RWPE2 (cell line): ENCODE results near the gene AVP.

Experiments
- ATAC-seq: fragments of 200-7000 bp; cut with Tn5 transposase; 3 replicates; pipeline ENCODE4 v1.9.1; 2021; ENCODE audit warnings: low read depth
- DNase-seq: peaks from one replicate; pipeline ENCODE4 v3.0.0-alpha.2; 2020; ENCODE audit warnings: low spot score
- H3K27ac ChIP-seq: fragments of 450-650 bp; 2 replicates; pipeline ENCODE4 v1.5.1; 2017; ENCODE audit warnings: mild to moderate bottlenecking; ENCODE audit not compliant: poor library complexity, severe bottlenecking
- H3K27me3 ChIP-seq: fragments of 250-450 bp; sonication (Bioruptor Pico); 2 replicates; pipeline ENCODE4 v1.5.1; 2021; ENCODE audit warnings: mild to moderate bottlenecking, moderate library complexity; ENCODE audit not compliant: insufficient read depth, poor library complexity, severe bottlenecking
- H3K36me3 ChIP-seq: fragments of 250-450 bp; sonication (Bioruptor Pico); 2 replicates; pipeline ENCODE4 v1.5.1; 2020; ENCODE audit warnings: low read depth, mild to moderate bottlenecking, moderate library complexity
- H3K4me1 ChIP-seq: fragments of 250-450 bp; sonication (Bioruptor Pico); 2 replicates; pipeline ENCODE4 v1.5.1; 2021; ENCODE audit warnings: mild to moderate bottlenecking, moderate library complexity; ENCODE audit not compliant: insufficient read depth, poor library complexity, severe bottlenecking
- H3K4me3 ChIP-seq: fragments of 250-450 bp; sonication (Bioruptor Pico); 2 replicates; pipeline ENCODE4 v1.5.1; 2021; ENCODE audit warnings: mild to moderate bottlenecking, moderate library complexity; ENCODE audit not compliant: severe bottlenecking
- H3K9me3 ChIP-seq: fragments of 250-450 bp; sonication (Bioruptor Pico); 2 replicates; pipeline ENCODE4 v1.5.1; 2021; ENCODE audit warnings: mild to moderate bottlenecking, moderate library complexity; ENCODE audit not compliant: severe bottlenecking
- CTCF ChIP-seq: fragments of 450-650 bp; IDR thresholded peaks from one replicate; pipeline ENCODE4 v1.5.1; 2017; ENCODE audit warnings: mild to moderate bottlenecking, moderate library complexity; ENCODE audit not compliant: poor library complexity, severe bottlenecking

The AVP gene

GRCh38 chr20:3042625-3043024, 41.9 kb downstream of the AVP start:
- ATAC-seq (no peak), DNase-seq (no peak)
- no peaks in the 10 kb centered on the region for H3K27me3 ChIP-seq
- peak overlapping the region; percentile 57 for H3K27ac ChIP-seq
- peaks cover 7% of the 10 kb centered on the region for H3K36me3 ChIP-seq
- TF ChIP-seq CTCF: no peak
- H3K4me3 ChIP-seq: no peak overlapping the region
- no peaks in the 10 kb centered on the region for H3K9me3 ChIP-seq
- H3K4me1 ChIP-seq: no peaks in the 10 kb centered on the region

GRCh38 chr20:3041854-3042409, 42.6 kb downstream of the AVP start:
- Histone ChIP-seq H3K36me3 (peaks cover 5% of the 10 kb centered on the region), H3K4me3 (no peak overlapping the region), H3K27ac (peak overlapping the region; percentile 57), H3K4me1 (no peaks in the 10 kb centered on the region), H3K9me3 (no peaks in the 10 kb centered on the region), H3K27me3 (no peaks in the 10 kb centered on the region)
- DNase-seq (no peak), ATAC-seq (no peak)
- no peak for TF ChIP-seq CTCF

- H3K36me3 ChIP-seq: peaks cover 12% of the 10 kb centered on the region; the same call in 1 of the 2 replicates
Measured at GRCh38 chr20:3040086-3040485, 44.4 kb downstream of the AVP start.

GRCh38 chr20:3039426-3039825, 45.1 kb downstream of the AVP start:
- no peak for ATAC-seq
- Histone ChIP-seq H3K4me1 (no peaks in the 10 kb centered on the region), H3K36me3 (peaks cover 18% of the 10 kb centered on the region; the same call in 1 of the 2 replicates), H3K4me3 (no peak overlapping the region), H3K27ac (no peak overlapping the region), H3K9me3 (no peaks in the 10 kb centered on the region), H3K27me3 (no peaks in the 10 kb centered on the region)
- DNase-seq: no peak
- no peak for TF ChIP-seq CTCF

More at GRCh38 chr20:3040086-3040485, 44.4 kb downstream of the AVP start:
- Histone ChIP-seq H3K9me3 (no peaks in the 10 kb centered on the region), H3K27ac (no peak overlapping the region), H3K27me3 (no peaks in the 10 kb centered on the region), H3K4me3 (no peak overlapping the region), H3K4me1 (no peaks in the 10 kb centered on the region)
- no peak for DNase-seq
- no peak for TF ChIP-seq CTCF
- ATAC-seq: no peak

- no peak for TF ChIP-seq CTCF
- H3K36me3 ChIP-seq: peaks cover 19% of the 10 kb centered on the region; the same call in 1 of the 2 replicates
- H3K4me1 ChIP-seq: no peaks in the 10 kb centered on the region
- no peaks in the 10 kb centered on the region for H3K9me3 ChIP-seq
- H3K4me3 ChIP-seq: no peak overlapping the region
- H3K27me3 ChIP-seq: no peaks in the 10 kb centered on the region
- DNase-seq (no peak), ATAC-seq (no peak)
- H3K27ac ChIP-seq: no peak overlapping the region
Measured at GRCh38 chr20:3038454-3038853, 46.1 kb downstream of the AVP start.
